SK-N-SH (cell line): ENCODE data around the gene TSHZ2. TPM values are rescaled to one million over a fixed set of nuclear protein-coding genes. Genes with fewer than 3 reads are reported as not detected.

Experiments
- CTCF ChIA-PET: fragments of 300-600, 350-600 bp; formaldehyde crosslinking; extraction: SDS; loops from one replicate; lab custom pipeline; 2021; lab: Yijun Ruan, JAX
- POLR2A ChIA-PET: fragments of 350-600 bp; sonication (Branson Sonifier 250); formaldehyde crosslinking; extraction: SDS; loops from one replicate; lab custom pipeline; 2020; ENCODE audit warnings: antibody characterized with exemption, inconsistent platforms; lab: Yijun Ruan, JAX
- DNase-seq: peaks from one replicate; pipeline ENCODE4 v3.0.0; 2012
- H2AFZ ChIP-seq: fragments of 200-600 bp; sonication (generic); 2 replicates; pipeline ENCODE4 v1.8.1; 2016; ENCODE audit warnings: antibody characterized with exemption, mild to moderate bottlenecking, low read depth
- H3F3A ChIP-seq: fragments of 200-600 bp; sonication (generic); replicated peaks from 2 replicates; pipeline ENCODE3; 2016; ENCODE audit warnings: antibody characterized with exemption, mild to moderate bottlenecking; ENCODE audit not compliant: insufficient read depth
- H3K27ac ChIP-seq, 2 experiments: fragments of 200-500 bp in 1 of 2; fragments of 200-600 bp in 1 of 2; sonication (Bioruptor generic) in 1 of 2; sonication (generic), shearing (Covaris generic) in 1 of 2; 2 replicates each; pipeline versions ENCODE4 v1.5.1 to v1.6.1; 2014 to 2016; ENCODE audit warnings: low read depth in 2 of 2, inconsistent platforms in 1 of 2, low read length in 1 of 2, mild to moderate bottlenecking in 1 of 2, mixed read lengths in 1 of 2
- H3K27me3 ChIP-seq: fragments of 200-600 bp; sonication (generic), shearing (Covaris generic); 2 replicates; pipeline ENCODE4 v1.6.1; 2016; ENCODE audit warnings: mixed run types; ENCODE audit not compliant: insufficient read depth
- H3K36me3 ChIP-seq, 2 experiments: fragments of 200-500 bp in 1 of 2; fragments of 200-600 bp in 1 of 2; sonication (Bioruptor generic) in 1 of 2; sonication (generic) in 1 of 2; replicated peaks in 1 of 2; 2 replicates each; pipeline versions ENCODE3 to v1.5.1; 2014 to 2016; ENCODE audit warnings: low read length in 1 of 2, mild to moderate bottlenecking in 1 of 2; ENCODE audit not compliant: insufficient read depth in 2 of 2, control insufficient read depth in 1 of 2
- H3K4me1 ChIP-seq, 2 experiments: fragments of 200-500 bp in 1 of 2; fragments of 200-600 bp in 1 of 2; sonication (Bioruptor generic) in 1 of 2; sonication (generic), shearing (Covaris generic) in 1 of 2; 2 replicates each; pipeline versions ENCODE4 v1.5.1 to v1.6.1; 2014 to 2016; ENCODE audit warnings: low read depth in 1 of 2, low read length in 1 of 2, mixed run types in 1 of 2; ENCODE audit not compliant: insufficient read depth in 2 of 2, control insufficient read depth in 1 of 2
- H3K4me2 ChIP-seq: fragments of 200-600 bp; sonication (generic), shearing (Covaris generic); 2 replicates; pipeline ENCODE4 v1.6.1; 2017; ENCODE audit warnings: mixed run types
- H3K4me3 ChIP-seq, 2 experiments: fragments of 200-500 bp in 1 of 2; fragments of 200-600 bp in 1 of 2; sonication (Bioruptor generic) in 1 of 2; sonication (generic), shearing (Covaris generic) in 1 of 2; 2 replicates each; pipeline versions ENCODE4 v1.5.1 to v1.8.1; 2014 to 2016; ENCODE audit warnings: low read depth in 2 of 2, inconsistent platforms in 1 of 2, low read length in 1 of 2, mild to moderate bottlenecking in 1 of 2, mixed read lengths in 1 of 2, moderate library complexity in 1 of 2
- H3K79me2 ChIP-seq: fragments of 200-600 bp; sonication (generic); 2 replicates; pipeline ENCODE4 v1.8.1; 2017; ENCODE audit warnings: mild to moderate bottlenecking; ENCODE audit not compliant: insufficient read depth
- H3K9ac ChIP-seq: fragments of 200-600 bp; sonication (generic); 2 replicates; pipeline ENCODE4 v1.6.1; 2017; ENCODE audit warnings: mixed run types
- H3K9me2 ChIP-seq: fragments of 200-600 bp; sonication (generic); 2 replicates; pipeline ENCODE4 v1.6.1; 2017; ENCODE audit warnings: mixed run types
- H3K9me3 ChIP-seq: fragments of 200-600 bp; sonication (generic); 2 replicates; pipeline ENCODE4 v1.6.1; 2017; ENCODE audit warnings: mixed run types, mild to moderate bottlenecking, moderate library complexity
- H4K20me1 ChIP-seq: fragments of 200-600 bp; sonication (generic); 2 replicates; pipeline ENCODE4 v1.6.1; 2017; ENCODE audit warnings: mild to moderate bottlenecking, mixed run types; ENCODE audit not compliant: insufficient read depth
- CHD2 ChIP-seq: fragments of 150-350 bp; IDR thresholded peaks from 2 replicates; pipeline ENCODE4 v1.6.1; 2018; ENCODE audit warnings: low read length; ENCODE audit not compliant: partially characterized antibody
- ELF1 ChIP-seq: IDR thresholded peaks from 2 replicates; pipeline ENCODE4 v1.4.0; 2012
- EZH2phosphoT487 ChIP-seq: fragments of 200-600 bp; sonication (generic); IDR thresholded peaks from 2 replicates; pipeline ENCODE4 v1.6.1; 2017; ENCODE audit warnings: low read depth, mixed run types, mild to moderate bottlenecking, antibody characterized with exemption, moderate library complexity, borderline replicate concordance
- MEF2A ChIP-seq: IDR thresholded peaks from 2 replicates; pipeline ENCODE4 v1.4.0; 2012; ENCODE audit warnings: low read depth, borderline replicate concordance
- MXI1 ChIP-seq: IDR thresholded peaks from 2 replicates; pipeline ENCODE4 v1.6.1; 2012; ENCODE audit warnings: mild to moderate bottlenecking, low read depth, low read length, improper control_type of control experiment
- NRF1 ChIP-seq: IDR thresholded peaks from 2 replicates; pipeline ENCODE4 v1.6.1; 2012; ENCODE audit warnings: low read depth, mild to moderate bottlenecking, low read length
- POLR2AphosphoS5 ChIP-seq: IDR thresholded peaks from 2 replicates; pipeline ENCODE4 v1.6.1; 2012; ENCODE audit warnings: low read depth, low read length
- RAD21 ChIP-seq: IDR thresholded peaks from 2 replicates; pipeline ENCODE4 v1.6.1; 2012; ENCODE audit warnings: mild to moderate bottlenecking, low read length
- RXRA ChIP-seq: IDR thresholded peaks from 2 replicates; pipeline ENCODE4 v1.4.0; 2012; ENCODE audit warnings: low read depth, mild to moderate bottlenecking, borderline replicate concordance
- SIN3A ChIP-seq: IDR thresholded peaks from 2 replicates; pipeline ENCODE4 v1.6.1; 2012; ENCODE audit warnings: low read depth, mild to moderate bottlenecking, low read length, moderate library complexity, borderline replicate concordance
- SMC3 ChIP-seq: IDR thresholded peaks from 2 replicates; pipeline ENCODE4 v1.6.1; 2012; ENCODE audit warnings: low read depth, low read length, improper control_type of control experiment
- TCF12 ChIP-seq: IDR thresholded peaks from 2 replicates; pipeline ENCODE4 v1.4.0; 2012
- WGBS: methylation state at CpG from one replicate; pipeline ENCODE4 v1.1.6; 2017; ENCODE audit warnings: low lambda C conversion rate; 5-methylcytosine and 5-hydroxymethylcytosine counted together
- polyA plus RNA-seq, 3 experiments: library from polyadenylated mRNA; depleted of rRNA; stranded (reverse); fragments of >200 nt; gene quantifications; 2 replicates each; pipeline ENCODE4 v1.2.3, GENCODE V29; 2012
- TF ChIP-seq, protein P1 (sequence below): fragments of 200-600 bp; sonication (generic); IDR thresholded peaks from 2 replicates; pipeline ENCODE4 v1.6.1; 2017; ENCODE audit warnings: antibody characterized with exemption, mild to moderate bottlenecking, moderate library complexity
- TF ChIP-seq, protein P2 (sequence below): fragments of 150-350 bp; IDR thresholded peaks from 2 replicates; pipeline ENCODE4 v1.6.1; 2016; ENCODE audit warnings: mild to moderate bottlenecking, low read depth, low read length
- TF ChIP-seq, protein P3 (sequence below): IDR thresholded peaks from 2 replicates; pipeline ENCODE4; 2012
- TF ChIP-seq, protein P4 (sequence below): IDR thresholded peaks from 2 replicates; pipeline ENCODE4 v1.4.0; 2012; ENCODE audit warnings: low read depth, borderline replicate concordance

The TSHZ2 gene
- polyA plus RNA-seq, 1 of the 3 experiments (the other 2 are of a cell fraction): 0.13 TPM

DNA sequence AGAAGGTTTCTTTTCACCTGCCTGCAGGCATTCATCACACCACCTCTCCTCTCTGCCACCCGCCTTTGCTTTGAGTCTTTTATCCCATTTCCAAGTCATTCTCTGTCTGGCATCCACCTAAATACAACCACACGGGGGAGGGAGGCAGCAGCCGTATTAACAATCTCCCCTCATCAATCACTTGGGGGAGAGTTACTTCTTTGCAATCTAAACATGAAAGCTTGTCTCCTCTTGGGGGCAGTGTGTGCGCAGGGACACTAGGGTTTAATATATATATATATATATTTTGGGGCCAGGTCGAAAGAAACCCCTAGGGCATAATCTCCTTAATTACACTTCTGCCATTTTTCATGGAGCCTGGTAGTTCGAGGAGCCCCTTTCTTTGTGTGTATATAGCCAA is 214.5 kb downstream of the TSHZ2 start:
- POLR2A ChIA-PET: no interaction called here
- H3K36me3 ChIP-seq: no peaks in the 10 kb centered on the region
- no peak for DNase-seq
- H3K4me2 ChIP-seq: no peak overlapping the region
- CTCF ChIA-PET: interaction anchor here (1.1 to 1.2 kb wide), 5 partner anchors 15 to 361 kb away, joined by 3 to 4 read pairs (median 3); no protein-coding TSS in a partner anchor
- no peaks in the 10 kb centered on the region for H3K79me2 ChIP-seq
- H3F3A ChIP-seq: no peaks in the 10 kb centered on the region
- TF ChIP-seq RAD21 (peak; percentile 42; the same call in 1 of the 2 replicates), POLR2AphosphoS5 (no peak), SIN3A (no peak), NRF1 (no peak), RXRA (no peak)
- no peak overlapping the region for H2AFZ ChIP-seq
- H3K9me2 ChIP-seq: no peaks in the 10 kb centered on the region
- H3K27ac ChIP-seq: no peak overlapping the region
- H3K4me1 ChIP-seq: no peaks in the 10 kb centered on the region
- H3K4me3 ChIP-seq: no peak overlapping the region
- H3K9me3 ChIP-seq: no peaks in the 10 kb centered on the region
- H4K20me1 ChIP-seq: no peaks in the 10 kb centered on the region
- WGBS: 48% methylated on average over 6 of the region's 6 CpGs
- no peaks in the 10 kb centered on the region for H3K27me3 ChIP-seq
- no peak overlapping the region for H3K9ac ChIP-seq

DNA sequence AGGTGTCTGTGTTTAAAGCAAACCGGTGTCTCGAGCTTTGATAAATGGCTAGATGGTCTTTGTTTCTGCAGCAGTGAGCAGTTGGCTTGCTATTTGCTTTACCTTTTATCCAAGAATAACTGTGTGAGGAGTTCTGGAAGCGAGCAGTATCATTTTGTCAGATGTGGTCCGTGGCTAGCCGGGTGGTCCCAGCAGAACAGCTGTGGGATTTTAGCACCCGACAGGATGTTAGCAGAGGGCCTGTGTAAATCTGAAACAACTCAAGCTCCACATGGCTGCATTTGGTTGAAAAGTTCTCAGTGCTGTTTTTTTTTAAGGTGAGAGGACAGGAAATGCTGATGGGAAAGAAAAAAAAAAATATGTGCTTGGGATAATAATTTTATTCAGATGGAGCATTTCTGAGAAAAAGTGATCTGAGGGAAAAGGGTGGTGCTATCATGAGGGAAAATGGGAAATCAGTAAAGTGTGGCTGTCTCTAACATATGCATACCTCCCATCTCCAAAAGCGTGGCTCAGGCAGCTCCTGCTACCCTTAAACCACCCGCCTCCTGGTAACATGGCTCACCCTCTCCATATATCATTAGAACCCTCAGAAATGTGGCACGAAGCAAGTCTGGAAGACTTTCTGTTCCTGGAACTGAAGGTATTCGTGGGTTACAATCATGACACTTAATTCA is 215.4 kb downstream of the TSHZ2 start:
- Histone ChIP-seq H3K27ac (no peak overlapping the region), H4K20me1 (no peaks in the 10 kb centered on the region), H3K36me3 (no peaks in the 10 kb centered on the region), H3K9me2 (no peaks in the 10 kb centered on the region), H3K9me3 (no peaks in the 10 kb centered on the region), H3K4me2 (no peak overlapping the region), H3K4me3 (no peak overlapping the region), H3K4me1 (no peaks in the 10 kb centered on the region), H3F3A (no peaks in the 10 kb centered on the region), H3K27me3 (no peaks in the 10 kb centered on the region), H2AFZ (no peak overlapping the region), H3K9ac (no peak overlapping the region), H3K79me2 (no peaks in the 10 kb centered on the region)
- ChIA-PET CTCF (interaction anchor here (0.6 to 1.2 kb wide), 5 partner anchors 15 to 409 kb away, joined by 3 to 4 read pairs (median 3); no protein-coding TSS in a partner anchor), POLR2A (no interaction called here)
- WGBS: 55% methylated on average over 10 of the region's 10 CpGs
- no peak for DNase-seq
- TF ChIP-seq, protein P1, sequence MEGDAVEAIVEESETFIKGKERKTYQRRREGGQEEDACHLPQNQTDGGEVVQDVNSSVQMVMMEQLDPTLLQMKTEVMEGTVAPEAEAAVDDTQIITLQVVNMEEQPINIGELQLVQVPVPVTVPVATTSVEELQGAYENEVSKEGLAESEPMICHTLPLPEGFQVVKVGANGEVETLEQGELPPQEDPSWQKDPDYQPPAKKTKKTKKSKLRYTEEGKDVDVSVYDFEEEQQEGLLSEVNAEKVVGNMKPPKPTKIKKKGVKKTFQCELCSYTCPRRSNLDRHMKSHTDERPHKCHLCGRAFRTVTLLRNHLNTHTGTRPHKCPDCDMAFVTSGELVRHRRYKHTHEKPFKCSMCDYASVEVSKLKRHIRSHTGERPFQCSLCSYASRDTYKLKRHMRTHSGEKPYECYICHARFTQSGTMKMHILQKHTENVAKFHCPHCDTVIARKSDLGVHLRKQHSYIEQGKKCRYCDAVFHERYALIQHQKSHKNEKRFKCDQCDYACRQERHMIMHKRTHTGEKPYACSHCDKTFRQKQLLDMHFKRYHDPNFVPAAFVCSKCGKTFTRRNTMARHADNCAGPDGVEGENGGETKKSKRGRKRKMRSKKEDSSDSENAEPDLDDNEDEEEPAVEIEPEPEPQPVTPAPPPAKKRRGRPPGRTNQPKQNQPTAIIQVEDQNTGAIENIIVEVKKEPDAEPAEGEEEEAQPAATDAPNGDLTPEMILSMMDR: no peak
- TF ChIP-seq MXI1 (no peak), SMC3 (no peak), TCF12 (no peak), EZH2phosphoT487 (no peak), ELF1 (no peak), CHD2 (no peak), RXRA (no peak), MEF2A (no peak)
- TF ChIP-seq, protein P2, sequence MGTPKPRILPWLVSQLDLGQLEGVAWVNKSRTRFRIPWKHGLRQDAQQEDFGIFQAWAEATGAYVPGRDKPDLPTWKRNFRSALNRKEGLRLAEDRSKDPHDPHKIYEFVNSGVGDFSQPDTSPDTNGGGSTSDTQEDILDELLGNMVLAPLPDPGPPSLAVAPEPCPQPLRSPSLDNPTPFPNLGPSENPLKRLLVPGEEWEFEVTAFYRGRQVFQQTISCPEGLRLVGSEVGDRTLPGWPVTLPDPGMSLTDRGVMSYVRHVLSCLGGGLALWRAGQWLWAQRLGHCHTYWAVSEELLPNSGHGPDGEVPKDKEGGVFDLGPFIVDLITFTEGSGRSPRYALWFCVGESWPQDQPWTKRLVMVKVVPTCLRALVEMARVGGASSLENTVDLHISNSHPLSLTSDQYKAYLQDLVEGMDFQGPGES: no peak
- TF ChIP-seq, protein P3, sequence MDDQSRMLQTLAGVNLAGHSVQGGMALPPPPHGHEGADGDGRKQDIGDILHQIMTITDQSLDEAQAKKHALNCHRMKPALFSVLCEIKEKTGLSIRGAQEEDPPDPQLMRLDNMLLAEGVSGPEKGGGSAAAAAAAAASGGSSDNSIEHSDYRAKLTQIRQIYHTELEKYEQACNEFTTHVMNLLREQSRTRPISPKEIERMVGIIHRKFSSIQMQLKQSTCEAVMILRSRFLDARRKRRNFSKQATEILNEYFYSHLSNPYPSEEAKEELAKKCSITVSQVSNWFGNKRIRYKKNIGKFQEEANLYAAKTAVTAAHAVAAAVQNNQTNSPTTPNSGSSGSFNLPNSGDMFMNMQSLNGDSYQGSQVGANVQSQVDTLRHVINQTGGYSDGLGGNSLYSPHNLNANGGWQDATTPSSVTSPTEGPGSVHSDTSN: no peak
- TF ChIP-seq, protein P4, sequence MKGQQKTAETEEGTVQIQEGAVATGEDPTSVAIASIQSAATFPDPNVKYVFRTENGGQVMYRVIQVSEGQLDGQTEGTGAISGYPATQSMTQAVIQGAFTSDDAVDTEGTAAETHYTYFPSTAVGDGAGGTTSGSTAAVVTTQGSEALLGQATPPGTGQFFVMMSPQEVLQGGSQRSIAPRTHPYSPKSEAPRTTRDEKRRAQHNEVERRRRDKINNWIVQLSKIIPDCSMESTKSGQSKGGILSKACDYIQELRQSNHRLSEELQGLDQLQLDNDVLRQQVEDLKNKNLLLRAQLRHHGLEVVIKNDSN: no peak
